SU-DHL-6 (cell line): ENCODE results near the gene GNAQ.

Experiments used
- H2AFZ ChIP-seq: fragments of 200-600 bp; sonication (generic); 2 replicates; pipeline ENCODE4 v1.6.1; 2014; ENCODE audit warnings: low read depth, mild to moderate bottlenecking, moderate library complexity, mixed read lengths, antibody characterized with exemption, low read length; ENCODE audit not compliant: severe bottlenecking
- H3F3A ChIP-seq: fragments of 200-600 bp; shearing (Covaris generic); 2 replicates; pipeline ENCODE4 v1.6.0; 2016; ENCODE audit warnings: antibody characterized with exemption, mild to moderate bottlenecking; ENCODE audit not compliant: insufficient read depth
- H3K27ac ChIP-seq: fragments of 200-600 bp; sonication (generic); 2 replicates; pipeline ENCODE4 v1.5.1; 2016; ENCODE audit warnings: low read depth, mild to moderate bottlenecking, low read length, moderate library complexity, mixed read lengths
- H3K27me3 ChIP-seq: fragments of 200-600 bp; sonication (generic), shearing (Covaris generic); 2 replicates; pipeline ENCODE4 v1.6.0; 2014; ENCODE audit warnings: mild to moderate bottlenecking, low read length
- H3K36me3 ChIP-seq: fragments of 200-600 bp; sonication (generic); 2 replicates; pipeline ENCODE4 v1.6.1; 2014; ENCODE audit warnings: mild to moderate bottlenecking, low read length, mixed read lengths
- H3K4me2 ChIP-seq: fragments of 300-600, 200-600 bp; shearing (Covaris generic), sonication (generic); 2 replicates; pipeline ENCODE4 v1.6.0; 2014; ENCODE audit warnings: low read length, low read depth, mild to moderate bottlenecking; ENCODE audit not compliant: poor library complexity, severe bottlenecking
- H3K4me3 ChIP-seq: fragments of 200-600 bp; sonication (generic); 2 replicates; pipeline ENCODE4 v1.5.1; 2014; ENCODE audit warnings: antibody characterized with exemption, low read length, mild to moderate bottlenecking, mixed read lengths; ENCODE audit not compliant: insufficient read depth, poor library complexity, severe bottlenecking
- H3K79me2 ChIP-seq: fragments of 200-600 bp; sonication (generic); 2 replicates; pipeline ENCODE4 v1.6.1; 2014; ENCODE audit warnings: mild to moderate bottlenecking, low read length, moderate library complexity; ENCODE audit not compliant: insufficient read depth
- H3K9ac ChIP-seq: fragments of 200-600 bp; sonication (generic); 2 replicates; pipeline ENCODE4 v1.7.0; 2014; ENCODE audit warnings: mild to moderate bottlenecking, low read length
- H3K9me2 ChIP-seq: fragments of 200-600 bp; sonication (generic); replicated peaks from 2 replicates; pipeline ENCODE4 v1.6.1; 2014; ENCODE audit warnings: low read length; ENCODE audit not compliant: insufficient read depth
- H3K9me3 ChIP-seq: fragments of 200-600 bp; sonication (generic); 2 replicates; pipeline ENCODE4 v1.6.1; 2014; ENCODE audit warnings: low read length, mixed read lengths; ENCODE audit not compliant: insufficient read depth
- H4K20me1 ChIP-seq: fragments of 200-600 bp; sonication (generic); 2 replicates; pipeline ENCODE4 v1.6.1; 2014; ENCODE audit warnings: low read depth, mild to moderate bottlenecking, antibody characterized with exemption, low read length, moderate library complexity, mixed read lengths
- CTCF ChIP-seq: fragments of 200-600 bp; sonication (generic); IDR thresholded peaks from one replicate; pipeline ENCODE4 v1.5.1; 2017; ENCODE audit warnings: antibody characterized with exemption, mild to moderate bottlenecking, low read length, moderate library complexity; ENCODE audit not compliant: insufficient read depth, poor library complexity, severe bottlenecking
- EZH2phosphoT487 ChIP-seq: fragments of 200-600 bp; sonication (generic), shearing (Covaris generic); conservative IDR thresholded peaks from 2 replicates; pipeline ENCODE4 v1.6.1; 2018; ENCODE audit warnings: mild to moderate bottlenecking, antibody characterized with exemption, low read length, moderate library complexity, mixed read lengths

Gene GNAQ

DNA sequence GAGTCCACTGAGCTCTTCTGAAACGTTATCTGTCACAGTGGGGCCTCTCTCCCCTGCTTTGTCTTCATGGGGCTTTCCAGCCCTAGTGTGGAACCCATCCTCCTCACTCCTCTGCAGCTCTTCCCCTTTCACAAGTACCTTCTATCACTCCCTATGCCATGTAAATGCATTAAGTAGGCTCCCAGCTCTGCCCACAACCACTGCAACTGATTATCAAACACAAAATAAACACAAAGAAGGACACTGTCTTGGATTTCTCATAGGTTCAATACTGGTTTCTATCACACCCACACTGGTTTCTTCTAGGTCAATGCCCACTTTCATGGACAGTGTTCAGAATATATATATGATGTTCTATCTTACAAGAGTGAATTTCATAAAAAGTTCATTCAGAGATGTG lies 139.4 kb downstream of the GNAQ start:
- Histone ChIP-seq H3F3A (no peaks in the 10 kb centered on the region), H3K27me3 (no peaks in the 10 kb centered on the region), H3K36me3 (no peaks in the 10 kb centered on the region), H3K27ac (no peak overlapping the region), H3K79me2 (no peaks in the 10 kb centered on the region), H3K9me3 (no peaks in the 10 kb centered on the region), H3K4me3 (no peak overlapping the region), H2AFZ (no peak overlapping the region), H3K9ac (no peak overlapping the region), H4K20me1 (no peaks in the 10 kb centered on the region), H3K9me2 (no peaks in the 10 kb centered on the region), H3K4me2 (no peak overlapping the region)
- TF ChIP-seq CTCF (no peak), EZH2phosphoT487 (no peak)

- Histone ChIP-seq H3K4me3 (no peak overlapping the region), H4K20me1 (no peaks in the 10 kb centered on the region), H3K79me2 (no peaks in the 10 kb centered on the region), H3K9me3 (no peaks in the 10 kb centered on the region), H3K36me3 (no peaks in the 10 kb centered on the region), H3K27me3 (no peaks in the 10 kb centered on the region), H3K4me2 (no peak overlapping the region), H3K27ac (no peak overlapping the region), H3K9ac (no peak overlapping the region), H2AFZ (no peak overlapping the region), H3F3A (no peaks in the 10 kb centered on the region), H3K9me2 (no peaks in the 10 kb centered on the region)
- TF ChIP-seq EZH2phosphoT487 (no peak), CTCF (no peak)
These were observed 140.3 kb downstream of the GNAQ start for GRCh38 chr9:77891128-77891800.

- Histone ChIP-seq H3K9me2 (no peaks in the 10 kb centered on the region), H3K27ac (no peak overlapping the region), H3K36me3 (no peaks in the 10 kb centered on the region), H3F3A (no peaks in the 10 kb centered on the region), H3K9ac (no peak overlapping the region), H3K4me3 (no peak overlapping the region), H3K27me3 (no peaks in the 10 kb centered on the region), H4K20me1 (no peaks in the 10 kb centered on the region), H3K4me2 (no peak overlapping the region), H3K9me3 (no peaks in the 10 kb centered on the region), H2AFZ (no peak overlapping the region), H3K79me2 (no peaks in the 10 kb centered on the region)
- TF ChIP-seq EZH2phosphoT487 (no peak), CTCF (no peak)
These were observed 143.9 kb downstream of the GNAQ start for GRCh38 chr9:77887662-77888061.
